H1 (cell line): ENCODE measurements around the gene CHDH. TPM values are rescaled to one million over a fixed set of nuclear protein-coding genes. Genes with fewer than 3 reads are reported as not detected.

ENCODE experiments used
- CTCF ChIA-PET: fragments of 300-600 bp; sonication (Branson Sonifier 250); formaldehyde crosslinking; loops from one replicate; lab custom pipeline; 2021; ENCODE audit not compliant: partially characterized antibody; lab: Charles Lee
- POLR2A ChIA-PET: fragments of 300-600 bp; sonication (Branson Sonifier 250); formaldehyde crosslinking; loops from one replicate; lab custom pipeline; 2021; ENCODE audit warnings: inconsistent platforms; ENCODE audit not compliant: partially characterized antibody; lab: Charles Lee
- DNase-seq, 2 experiments: peaks; one replicate each; pipeline versions ENCODE4 v3.0.0 to v3.0.0-alpha.2; 2010 to 2022; ENCODE audit warnings: low spot score in 2 of 2, low read depth in 1 of 2, mixed read lengths in 1 of 2
- FAIRE-seq: peaks from 2 replicates; lab custom pipeline; 2011; peaks lifted over from hg19 to GRCh38; lab: Jason Lieb, UNC
- H2AFZ ChIP-seq: 2 replicates; pipeline ENCODE4 v1.8.1; 2012; ENCODE audit warnings: low read length, inconsistent platforms
- H2AK5ac ChIP-seq: 2 replicates; pipeline ENCODE4 v1.6.1; 2013; ENCODE audit warnings: low read depth, low read length
- H2BK120ac ChIP-seq: replicated peaks from 2 replicates; pipeline ENCODE3; 2013; ENCODE audit warnings: low read depth, low read length, inconsistent platforms
- H2BK12ac ChIP-seq: 2 replicates; pipeline ENCODE4 v1.6.1; 2013; ENCODE audit warnings: low read depth, low read length
- H2BK15ac ChIP-seq: 2 replicates; pipeline ENCODE4 v1.6.1; 2013; ENCODE audit warnings: low read length
- H2BK20ac ChIP-seq: 2 replicates; pipeline ENCODE4 v1.6.1; 2013; ENCODE audit warnings: low read length
- H2BK5ac ChIP-seq: 2 replicates; pipeline ENCODE4 v1.6.1; 2013; ENCODE audit warnings: low read depth, low read length
- H3K14ac ChIP-seq: 2 replicates; pipeline ENCODE4 v1.6.1; 2013; ENCODE audit warnings: inconsistent platforms; ENCODE audit not compliant: insufficient read length
- H3K18ac ChIP-seq: 2 replicates; pipeline ENCODE4 v1.6.1; 2013; ENCODE audit warnings: low read length; ENCODE audit errors: extremely low read depth
- H3K23ac ChIP-seq: 2 replicates; pipeline ENCODE4 v1.6.1; 2013; ENCODE audit warnings: inconsistent platforms; ENCODE audit not compliant: insufficient read length
- H3K23me2 ChIP-seq: 2 replicates; pipeline ENCODE4 v1.6.1; 2013; ENCODE audit warnings: low read depth, low read length
- H3K27ac ChIP-seq: 2 replicates; pipeline ENCODE4 v1.6.1; 2011; ENCODE audit warnings: low read depth, low read length, inconsistent platforms
- H3K27me3 ChIP-seq, 4 experiments: replicated peaks in 1 of 4; 1 replicate in 1 of 4; 2 replicates in 3 of 4; pipeline versions ENCODE4 v1.6.1 to v1.8.1; 2011 to 2013; ENCODE audit warnings: low read length in 3 of 4, mild to moderate bottlenecking in 3 of 4, inconsistent platforms in 2 of 4, mixed read lengths in 2 of 4, moderate library complexity in 1 of 4; ENCODE audit not compliant: control insufficient read depth in 3 of 4, insufficient read depth in 3 of 4; ENCODE audit errors: extremely low read depth in 1 of 4
- H3K36me3 ChIP-seq, 4 experiments: 2 replicates each; pipeline versions ENCODE4 v1.6.1 to v1.8.1; 2011 to 2013; ENCODE audit warnings: mild to moderate bottlenecking in 4 of 4, low read length in 3 of 4, moderate library complexity in 2 of 4, control low read depth in 1 of 4, inconsistent platforms in 1 of 4; ENCODE audit not compliant: insufficient read depth in 4 of 4, control insufficient read depth in 2 of 4
- H3K4ac ChIP-seq: replicated peaks from 2 replicates; pipeline ENCODE3; 2013; ENCODE audit warnings: low read length, low read depth, mixed read lengths, inconsistent platforms; ENCODE audit not compliant: insufficient read length
- H3K4me1 ChIP-seq, 4 experiments: replicated peaks in 1 of 4; 1 replicate in 1 of 4; 2 replicates in 3 of 4; pipeline versions ENCODE4 v1.6.1 to v1.8.1; 2011 to 2013; ENCODE audit warnings: low read length in 3 of 4, inconsistent platforms in 2 of 4, mixed read lengths in 1 of 4; ENCODE audit not compliant: insufficient read depth in 4 of 4, control insufficient read depth in 3 of 4
- H3K4me2 ChIP-seq, 2 experiments: 2 replicates each; pipeline versions ENCODE4 v1.6.1 to v1.8.1; 2011 to 2013; ENCODE audit warnings: low read depth in 2 of 2, low read length in 2 of 2, control low read depth in 1 of 2, inconsistent platforms in 1 of 2, mild to moderate bottlenecking in 1 of 2; ENCODE audit not compliant: insufficient read depth in 1 of 2
- H3K4me3 ChIP-seq, 4 experiments: fragments of 200-600, 300-600 bp in 1 of 4; sonication (generic), shearing (Covaris generic), sonication (Bioruptor Twin) in 1 of 4; 2 replicates each; pipeline versions ENCODE4 v1.5.1 to v1.8.1; 2011 to 2016; ENCODE audit warnings: low read length in 4 of 4, low read depth in 3 of 4, control low read depth in 2 of 4, inconsistent platforms in 2 of 4, mild to moderate bottlenecking in 2 of 4, mixed read lengths in 1 of 4, moderate library complexity in 1 of 4; ENCODE audit not compliant: insufficient read depth in 2 of 4; ENCODE audit errors: extremely low read depth in 1 of 4
- H3K56ac ChIP-seq: replicated peaks from 2 replicates; pipeline ENCODE3; 2013; ENCODE audit warnings: low read depth, mild to moderate bottlenecking, mixed read lengths, low read length, inconsistent platforms; ENCODE audit not compliant: insufficient read length
- H3K79me1 ChIP-seq: 2 replicates; pipeline ENCODE4 v1.6.1; 2013; ENCODE audit warnings: low read depth, low read length, control low read depth
- H3K79me2 ChIP-seq, 2 experiments: 2 replicates each; pipeline versions ENCODE4 v1.6.1 to v1.8.1; 2012 to 2013; ENCODE audit warnings: low read length in 2 of 2, mild to moderate bottlenecking in 2 of 2, inconsistent platforms in 1 of 2; ENCODE audit not compliant: insufficient read depth in 2 of 2, control insufficient read depth in 1 of 2
- H3K9ac ChIP-seq, 4 experiments: replicated peaks in 1 of 4; 1 replicate in 1 of 4; 2 replicates in 3 of 4; pipeline versions ENCODE4 v1.6.1 to v1.8.1; 2011 to 2013; ENCODE audit warnings: low read depth in 3 of 4, low read length in 3 of 4, control low read depth in 2 of 4, mild to moderate bottlenecking in 2 of 4, moderate library complexity in 2 of 4, inconsistent platforms in 1 of 4; ENCODE audit errors: extremely low read depth in 1 of 4
- H3K9me3 ChIP-seq, 2 experiments: 2 replicates each; pipeline versions ENCODE4 v1.6.1 to v1.8.1; 2012 to 2013; ENCODE audit warnings: mild to moderate bottlenecking in 2 of 2, moderate library complexity in 2 of 2, control low read depth in 1 of 2, inconsistent platforms in 1 of 2, low read depth in 1 of 2, low read length in 1 of 2, mixed read lengths in 1 of 2; ENCODE audit not compliant: insufficient read depth in 2 of 2
- H4K20me1 ChIP-seq, 2 experiments: replicated peaks in 1 of 2; 2 replicates each; pipeline versions ENCODE3 to v1.8.1; 2011 to 2013; ENCODE audit warnings: inconsistent platforms in 2 of 2, low read length in 2 of 2, mild to moderate bottlenecking in 1 of 2; ENCODE audit not compliant: insufficient read depth in 2 of 2, control insufficient read depth in 1 of 2
- H4K5ac ChIP-seq: 2 replicates; pipeline ENCODE4 v1.6.1; 2013; ENCODE audit warnings: low read length, low read depth, mixed read lengths, inconsistent platforms; ENCODE audit not compliant: insufficient read length
- H4K8ac ChIP-seq: 2 replicates; pipeline ENCODE4 v1.8.0; 2013; ENCODE audit warnings: mild to moderate bottlenecking, moderate library complexity, low read length, inconsistent platforms; ENCODE audit not compliant: insufficient read depth; ENCODE audit errors: extremely low read depth
- H4K91ac ChIP-seq: replicated peaks from 2 replicates; pipeline ENCODE3; 2013; ENCODE audit warnings: low read length, mixed read lengths, inconsistent platforms; ENCODE audit not compliant: insufficient read length
- BCL11A ChIP-seq, 2 experiments: IDR thresholded peaks; one replicate each; pipeline ENCODE4 v1.6.1; 2011; ENCODE audit warnings: low read depth in 2 of 2, low read length in 2 of 2, mild to moderate bottlenecking in 2 of 2
- CHD1 ChIP-seq: IDR thresholded peaks from 2 replicates; pipeline ENCODE4 v1.6.1; 2012; ENCODE audit warnings: low read depth, low read length, improper control_type of control experiment
- CTCF ChIP-seq, 3 experiments: IDR thresholded peaks; 1 replicate in 2 of 3; 2 replicates in 1 of 3; pipeline versions ENCODE4 v1.5.1 to v1.6.1; 2011; ENCODE audit warnings: low read length in 3 of 3, mild to moderate bottlenecking in 3 of 3, inconsistent platforms in 2 of 3, low read depth in 1 of 3, moderate library complexity in 1 of 3; ENCODE audit not compliant: insufficient read depth in 1 of 3; ENCODE audit errors: control extremely low read depth in 1 of 3
- E2F6 ChIP-seq: IDR thresholded peaks from 2 replicates; pipeline ENCODE4 v1.6.1; 2012; ENCODE audit warnings: inconsistent platforms
- EZH2 ChIP-seq: fragments of 200-600 bp; sonication (generic); IDR thresholded peaks from 2 replicates; pipeline ENCODE4 v1.7.1; 2012; ENCODE audit warnings: low read depth, mild to moderate bottlenecking, moderate library complexity, low read length, inconsistent platforms; ENCODE audit not compliant: severe bottlenecking
- HDAC6 ChIP-seq: IDR thresholded peaks from one replicate; pipeline ENCODE4 v1.7.1; 2012; ENCODE audit warnings: low read depth, mild to moderate bottlenecking, inconsistent platforms, low read length, moderate library complexity
- JUN ChIP-seq: IDR thresholded peaks from 2 replicates; pipeline ENCODE4 v1.6.1; 2011; ENCODE audit warnings: low read depth, mild to moderate bottlenecking, improper control_type of control experiment, low read length
- KDM5A ChIP-seq: fragments of 200-600 bp; IDR thresholded peaks from 2 replicates; pipeline ENCODE4 v1.7.1; 2012; ENCODE audit warnings: mild to moderate bottlenecking, low read length, inconsistent platforms, mixed read lengths
- POLR2AphosphoS5 ChIP-seq: IDR thresholded peaks from 2 replicates; pipeline ENCODE4 v1.6.1; 2011; ENCODE audit warnings: low read depth, low read length
- RFX5 ChIP-seq: IDR thresholded peaks from 2 replicates; pipeline ENCODE4 v1.6.1; 2011; ENCODE audit warnings: low read depth, low read length, improper control_type of control experiment, borderline replicate concordance
- WGBS, 2 experiments: shearing (Covaris generic) in 1 of 2; methylation state at CpG; one replicate each; pipeline versions ENCODE4 v1.1.6 to v1.1.7; 2013 to 2015; ENCODE audit warnings: low lambda C conversion rate in 2 of 2, mixed read lengths in 2 of 2, inconsistent platforms in 1 of 2, low coverage in 1 of 2, missing lambda C conversion rate in 1 of 2; ENCODE audit not compliant: insufficient replicate concordance in 2 of 2, insufficient coverage in 1 of 2, insufficient read length in 1 of 2; ENCODE audit errors: extremely low coverage in 1 of 2, missing lambda C conversion rate in 1 of 2; 5-methylcytosine and 5-hydroxymethylcytosine counted together
- polyA plus RNA-seq, 7 experiments: library from polyadenylated mRNA; depleted of rRNA in 3 of 7; stranded (reverse) in 5 of 7; unstranded in 2 of 7; fragments of >200 nt in 5 of 7; fragments of 200-250 nt in 2 of 7; gene quantifications; 1 replicate in 5 of 7; 2 replicates in 1 of 7; 4 replicates in 1 of 7; pipeline versions ENCODE4 v1.2.1 to v1.2.3, GENCODE V29; 2011 to 2013; ENCODE audit warnings: missing spikeins in 2 of 7, mixed read lengths in 2 of 7
- total RNA-seq: library from RNA; stranded (reverse); fragmentation: NEBNext Ultra II Directional; extraction: Animal tissue kit (Norgen Biotek cat#: 25700); gene quantifications from 2 replicates; pipeline ENCODE4 v1.2.1, GENCODE V29; 2021

The CHDH gene
- total and polyA plus RNA-seq, 2 of the 8 experiments (the other 6 are each of a cell fraction or from before 2014, with no cell fraction given) = 4.9 to 10.3 TPM

GRCh38 chr3:53766706-53767105 is 79.5 kb downstream of the CHDH start:
- H3K4me3 ChIP-seq = no peak overlapping the region
- CTCF ChIA-PET = interaction anchor here (0.6 to 2.7 kb wide), 22 partner anchors 9 to 614 kb away, joined by 3 to 10 read pairs (median 4); no protein-coding TSS in a partner anchor
- no peak for DNase-seq
- H3K79me2 ChIP-seq = no peaks in the 10 kb centered on the region
- no peaks in the 10 kb centered on the region for H3K79me1 ChIP-seq
- H3K4ac ChIP-seq = no peak overlapping the region
- H3K23me2 ChIP-seq = no peaks in the 10 kb centered on the region
- peaks cover 0 to 12% (median 5%) of the 10 kb centered on the region in 4 experiments; a peak in 3 of 7 replicates for H3K4me1 ChIP-seq
- no peak overlapping the region for H3K56ac ChIP-seq
- no peak overlapping the region for H4K5ac ChIP-seq
- no peak overlapping the region for H3K4me2 ChIP-seq
- H3K27ac ChIP-seq = no peak overlapping the region
- H3K18ac ChIP-seq = no peak overlapping the region
- no peak overlapping the region for H2BK20ac ChIP-seq
- POLR2A ChIA-PET = interaction anchor here (0.6 kb wide), 1 partner anchor 264 kb away, joined by 3 read pairs; no protein-coding TSS in a partner anchor
- no peak overlapping the region for H2BK15ac ChIP-seq
- H3K36me3 ChIP-seq = no peaks in the 10 kb centered on the region
- no peaks in the 10 kb centered on the region for H3K9me3 ChIP-seq
- H4K20me1 ChIP-seq = no peaks in the 10 kb centered on the region
- H4K91ac ChIP-seq = no peak overlapping the region
- 93% methylated on average over 7 of the region's 7 CpGs; no CpG with 5 or more reads in 1 of the 2 experiments for WGBS, 2 experiments
- H3K27me3 ChIP-seq = no peaks in the 10 kb centered on the region
- H3K23ac ChIP-seq = no peak overlapping the region
- H2AFZ ChIP-seq = no peak overlapping the region
- H2BK5ac ChIP-seq = no peak overlapping the region
- H4K8ac ChIP-seq = no peak overlapping the region
- no peak overlapping the region for H2AK5ac ChIP-seq
- no peak overlapping the region for H2BK120ac ChIP-seq
- no peak for FAIRE-seq
- H2BK12ac ChIP-seq = no peak overlapping the region
- H3K14ac ChIP-seq = no peak overlapping the region
- H3K9ac ChIP-seq = no peak overlapping the region
- TF ChIP-seq E2F6 (no peak), BCL11A (IDR thresholded peaks at IDR 0.05; ENCODE audit: low read depth in 2 of 2, low read length in 2 of 2) (no peak), JUN (no peak), HDAC6 (no peak), EZH2 (no peak), CTCF (IDR thresholded peaks at IDR 0.05; ENCODE audit: control extremely low read depth in 1 of 3, insufficient read depth in 1 of 3, low read depth in 1 of 3, low read length in 3 of 3) (peak; percentile 9 to 26 (median 20)), KDM5A (no peak), RFX5 (no peak), POLR2AphosphoS5 (no peak), CHD1 (no peak)
